ENCODE data around the gene PARP12.

GRCh38 chr7:140096459-140096858, 33.7 kb upstream of the PARP12 start:
- no peak for TF ChIP-seq CTCF (IDR thresholded peaks at IDR 0.05)
- no peak for TF ChIP-seq POLR2A (IDR thresholded peaks at IDR 0.05)

All from uterus (tissue), 2 donors.